Esophagus muscularis mucosa (tissue), 4 donors: ENCODE measurements around the gene RALGAPB. TPM values are rescaled to one million over a fixed set of nuclear protein-coding genes. Genes with fewer than 3 reads are reported as not detected.
A peak's percentile ranks its signal among the peaks of the same experiment; 100 is the strongest.

Experiments used
- DNase-seq: peaks from one replicate; pipeline ENCODE4 v3.0.0-alpha.2; 2017; ENCODE audit errors: extremely low spot score
- H3K27ac ChIP-seq, 4 donors: fragments of 200-600 bp; sonication (generic); replicated peaks in 1 of 4; 1 replicate in 3 of 4; 2 replicates in 1 of 4; pipeline ENCODE4 v1.5.1; 2016 to 2019; ENCODE audit warnings: mild to moderate bottlenecking in 1 of 4
- H3K27me3 ChIP-seq, 4 donors: fragments of 200-600 bp; sonication (generic); one replicate each; pipeline versions ENCODE4 v1.5.1 to v1.6.0; 2016 to 2019
- H3K36me3 ChIP-seq, 4 donors: fragments of 200-600 bp; sonication (generic); one replicate each; pipeline ENCODE4 v1.5.1; 2016 to 2019
- H3K4me1 ChIP-seq, 4 donors: fragments of 200-600 bp; sonication (generic); one replicate each; pipeline ENCODE4 v1.5.1; 2016 to 2019
- H3K4me3 ChIP-seq, 4 donors: fragments of 200-600 bp; sonication (generic); 1 replicate in 2 of 4; 2 replicates in 2 of 4; pipeline ENCODE4 v1.5.1; 2016 to 2019; ENCODE audit warnings: mild to moderate bottlenecking in 4 of 4, moderate library complexity in 1 of 4
- H3K9me3 ChIP-seq, 4 donors: fragments of 200-600 bp; sonication (generic); 1 replicate in 3 of 4; 2 replicates in 1 of 4; pipeline ENCODE4 v1.5.1; 2016 to 2019
- EP300 ChIP-seq: sonication (generic); formaldehyde crosslinking; IDR thresholded peaks from one replicate; pipeline ENCODE4 v1.6.1; 2017; ENCODE audit warnings: antibody characterized with exemption
- POLR2A ChIP-seq: fragments of 450-650 bp; IDR thresholded peaks from one replicate; pipeline ENCODE4 v1.6.1; 2017; ENCODE audit warnings: antibody characterized with exemption, moderate library complexity, mild to moderate bottlenecking, low read depth
- POLR2AphosphoS5 ChIP-seq, 2 donors: sonication (generic); formaldehyde crosslinking; IDR thresholded peaks; one replicate each; pipeline ENCODE4 v1.6.1; 2017; ENCODE audit warnings: antibody characterized with exemption in 2 of 2
- WGBS: methylation state at CpG from one replicate; pipeline ENCODE4 v1.1.5; 2018; 5-methylcytosine and 5-hydroxymethylcytosine counted together
- intact Hi-C: fragments of 100-400 bp; cut with DNase I; formaldehyde crosslinking; loops from one replicate; pipeline ENCODE4 v1.15.1; 2023
- total RNA-seq, 4 donors: library from RNA; depleted of rRNA; stranded (reverse); fragments of >200 nt; gene quantifications; one replicate each; pipeline versions ENCODE4 v1.1.0 to v1.2.1, GENCODE V29; 2016
- TF ChIP-seq, protein P1 (sequence below), 3 experiments: fragments of 200-600 bp in 2 of 3; fragments of 450-650 bp in 1 of 3; sonication (generic) in 2 of 3; IDR thresholded peaks; one replicate each; pipeline ENCODE4 v1.5.1; 2017 to 2019; ENCODE audit warnings: antibody characterized with exemption in 3 of 3, mild to moderate bottlenecking in 2 of 3, moderate library complexity in 1 of 3

The RALGAPB gene
- total RNA-seq = 10 to 100 TPM; 31.5 to 37.4 (median 35.5) TPM

DNA sequence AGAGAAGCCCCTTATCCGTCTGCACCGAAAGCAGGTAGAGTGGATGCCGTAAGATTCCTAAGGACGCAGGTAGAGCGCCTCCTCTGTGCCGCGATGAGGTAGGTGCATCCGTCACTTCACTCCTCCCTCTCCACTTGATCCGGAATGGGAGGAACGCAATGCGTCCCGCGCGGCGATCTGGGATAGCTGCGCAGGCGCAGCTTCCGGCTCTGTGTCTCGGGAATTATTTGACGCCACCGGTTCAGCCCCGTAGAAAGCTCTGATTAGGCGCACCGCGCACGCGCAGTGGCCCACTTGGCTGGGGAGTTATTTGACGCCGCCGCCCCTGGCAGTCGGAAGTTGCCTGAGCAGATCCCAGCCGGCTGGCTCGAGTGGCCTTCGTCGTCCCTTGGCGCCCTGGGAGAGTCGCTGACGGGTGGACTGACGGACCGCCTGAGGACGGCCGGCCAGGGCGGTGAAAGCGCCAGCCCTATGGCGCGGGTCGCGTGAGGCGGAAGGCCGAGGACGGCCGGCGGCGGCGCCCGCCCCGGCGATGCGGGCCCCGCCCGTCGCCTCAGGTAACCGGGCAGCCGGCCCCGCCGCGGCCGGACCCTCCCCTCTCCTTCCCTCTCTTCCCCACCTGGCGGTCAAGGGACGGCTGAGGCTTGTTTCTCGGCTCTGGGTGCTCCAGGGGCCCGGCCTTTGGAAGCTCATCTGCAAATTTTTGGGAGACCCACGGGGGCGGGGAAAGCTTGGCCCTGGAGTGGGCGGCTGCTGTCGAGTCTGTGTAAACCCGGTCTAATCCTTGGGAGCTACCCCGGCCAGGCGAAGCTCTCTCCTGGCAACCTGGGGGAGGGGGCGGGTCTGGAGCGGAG is at the start of gene RALGAPB:
Gene RALGAPB, plus strand, starts transcription at position 331 of the 854 bp plus-strand sequence. CDS start 15,590 bp downstream, outside the sequence.
- H3K36me3 ChIP-seq = no peaks in the 10 kb centered on the region
- DNase-seq = peak; percentile 99
- WGBS = under 1% methylated on average over 20 of the region's 81 CpGs
- peak within 1 kb of the TSS; percentile 84 to 91 (median 86) for H3K4me3 ChIP-seq
- H3K27ac ChIP-seq = peak within 1 kb of the TSS; percentile 85 to 95 (median 88)
- intact Hi-C loops = no loop called here
- no peaks in the 10 kb centered on the region for H3K27me3 ChIP-seq
- peaks cover 17 to 45% (median 35%) of the 10 kb centered on the region in 4 donors for H3K4me1 ChIP-seq
- TF ChIP-seq POLR2AphosphoS5 (IDR thresholded peaks at IDR 0.05) (peak; percentile 87 to 95), POLR2A (no peak), EP300 (no peak)
- TF ChIP-seq, protein P1, sequence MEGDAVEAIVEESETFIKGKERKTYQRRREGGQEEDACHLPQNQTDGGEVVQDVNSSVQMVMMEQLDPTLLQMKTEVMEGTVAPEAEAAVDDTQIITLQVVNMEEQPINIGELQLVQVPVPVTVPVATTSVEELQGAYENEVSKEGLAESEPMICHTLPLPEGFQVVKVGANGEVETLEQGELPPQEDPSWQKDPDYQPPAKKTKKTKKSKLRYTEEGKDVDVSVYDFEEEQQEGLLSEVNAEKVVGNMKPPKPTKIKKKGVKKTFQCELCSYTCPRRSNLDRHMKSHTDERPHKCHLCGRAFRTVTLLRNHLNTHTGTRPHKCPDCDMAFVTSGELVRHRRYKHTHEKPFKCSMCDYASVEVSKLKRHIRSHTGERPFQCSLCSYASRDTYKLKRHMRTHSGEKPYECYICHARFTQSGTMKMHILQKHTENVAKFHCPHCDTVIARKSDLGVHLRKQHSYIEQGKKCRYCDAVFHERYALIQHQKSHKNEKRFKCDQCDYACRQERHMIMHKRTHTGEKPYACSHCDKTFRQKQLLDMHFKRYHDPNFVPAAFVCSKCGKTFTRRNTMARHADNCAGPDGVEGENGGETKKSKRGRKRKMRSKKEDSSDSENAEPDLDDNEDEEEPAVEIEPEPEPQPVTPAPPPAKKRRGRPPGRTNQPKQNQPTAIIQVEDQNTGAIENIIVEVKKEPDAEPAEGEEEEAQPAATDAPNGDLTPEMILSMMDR (IDR thresholded peaks at IDR 0.05) = peak in 2 of 3 experiments; percentile 40 to 44
- no peaks in the 10 kb centered on the region for H3K9me3 ChIP-seq

DNA sequence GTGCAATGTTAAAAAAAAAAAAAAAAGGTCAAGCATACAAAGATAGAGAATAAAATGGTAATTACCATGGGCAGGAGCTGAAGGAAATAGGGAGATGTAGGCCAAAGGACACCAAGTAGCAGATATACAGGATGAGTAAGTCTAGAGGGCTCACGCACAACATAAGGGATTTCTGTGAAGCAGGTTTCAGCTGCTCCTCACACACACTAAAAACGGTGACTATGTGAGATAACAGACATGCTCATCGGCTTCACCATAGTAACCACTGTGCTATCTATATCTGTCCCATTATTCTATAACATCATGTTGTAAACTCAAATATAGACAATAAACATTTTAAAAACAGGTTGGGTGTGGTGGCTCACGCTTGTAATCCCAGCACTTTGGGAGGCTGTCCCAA is 49.1 kb upstream of the RALGAPB start:
- intact Hi-C loops = no loop called here
- no peak for DNase-seq
- Histone ChIP-seq H3K36me3 (peaks cover 81 to 98% (median 97%) of the 10 kb centered on the region in 4 donors), H3K9me3 (no peaks in the 10 kb centered on the region), H3K4me1 (peaks cover under 1 to 23% (median 3%) of the 10 kb centered on the region in 4 donors), H3K27ac (no peak overlapping the region), H3K27me3 (no peaks in the 10 kb centered on the region), H3K4me3 (no peak overlapping the region)
- TF ChIP-seq POLR2A (no peak), POLR2AphosphoS5 (IDR thresholded peaks at IDR 0.05) (no peak), EP300 (no peak)
- TF ChIP-seq, protein P1 (IDR thresholded peaks at IDR 0.05) = no peak
- 88% methylated on average over 4 of the region's 4 CpGs for WGBS

DNA sequence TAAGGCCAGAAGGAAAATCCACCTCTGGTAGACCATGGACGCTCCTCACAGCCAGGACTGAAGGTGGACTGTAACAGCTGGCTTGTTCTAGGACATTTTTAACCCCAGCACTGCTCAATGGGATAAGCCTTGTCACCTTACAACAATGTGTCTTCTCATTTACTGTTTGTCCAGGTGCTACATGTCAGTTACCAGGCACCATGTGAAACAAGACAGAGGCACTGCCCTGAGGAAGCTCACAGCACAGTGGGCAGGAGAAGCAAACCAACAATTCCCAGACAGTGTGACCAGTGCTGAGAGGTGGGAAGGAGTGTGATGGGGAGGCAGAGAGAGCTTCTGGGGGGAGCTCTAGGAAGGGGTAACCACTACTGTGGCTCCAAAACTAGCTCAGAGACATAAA is 48.2 kb upstream of the RALGAPB start:
- Histone ChIP-seq H3K36me3 (peaks cover 85 to 100% (median 98%) of the 10 kb centered on the region in 4 donors), H3K27me3 (no peaks in the 10 kb centered on the region), H3K27ac (no peak overlapping the region), H3K4me1 (peaks cover 0 to 19% (median 0%) of the 10 kb centered on the region in 4 donors), H3K4me3 (no peak overlapping the region), H3K9me3 (no peaks in the 10 kb centered on the region)
- no peak for TF ChIP-seq POLR2AphosphoS5 (IDR thresholded peaks at IDR 0.05)
- no peak for TF ChIP-seq POLR2A
- TF ChIP-seq, protein P1 (IDR thresholded peaks at IDR 0.05) = no peak
- no peak for TF ChIP-seq EP300
- WGBS = 86% methylated on average over 1 of the region's 1 CpG
- intact Hi-C loops = no loop called here
- no peak for DNase-seq

DNA sequence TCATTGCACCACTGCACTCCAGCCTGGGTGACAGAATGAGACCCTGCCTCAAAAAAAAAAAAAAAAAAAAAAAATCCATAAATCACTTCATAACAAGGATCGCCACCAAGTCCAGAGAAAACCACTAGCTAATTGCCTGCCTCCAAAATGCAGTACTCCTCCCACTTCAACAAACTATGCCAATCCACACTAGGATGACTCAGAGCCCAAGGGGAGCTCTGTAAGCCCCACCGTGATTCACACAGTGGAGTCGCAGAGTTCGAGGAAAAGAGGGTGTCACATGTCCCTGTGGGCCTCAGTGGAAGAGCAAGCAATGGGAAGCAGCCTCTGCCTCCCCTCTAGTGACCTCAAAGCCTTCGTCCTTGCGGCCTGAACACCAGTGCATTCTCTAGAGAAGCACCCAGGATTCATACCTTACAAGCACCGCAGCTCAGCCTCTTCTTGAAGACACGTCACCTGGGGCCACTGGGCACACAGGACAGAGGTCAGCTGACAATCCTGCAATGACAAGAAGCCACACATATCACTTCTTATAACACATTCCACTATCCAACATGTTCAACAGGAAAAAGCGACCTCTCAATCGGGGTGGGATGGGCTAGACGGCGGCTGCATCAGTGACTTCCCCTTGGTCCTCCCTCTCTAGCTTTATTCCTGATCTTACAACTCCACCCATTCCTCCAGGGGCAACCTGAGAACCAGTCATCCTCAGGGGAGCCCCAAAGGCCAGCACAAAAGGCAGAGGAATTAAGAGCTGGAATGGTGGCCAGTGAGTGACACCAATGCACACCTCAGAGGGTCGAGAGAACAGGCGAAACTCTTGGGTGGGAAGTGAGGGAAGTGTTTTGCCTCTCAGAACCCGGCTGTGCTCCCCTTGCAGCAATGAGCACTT is 46.4 kb upstream of the RALGAPB start:
- intact Hi-C loops = no loop called here
- peaks cover 0 to 19% (median 0%) of the 10 kb centered on the region in 4 donors for H3K4me1 ChIP-seq
- H3K4me3 ChIP-seq = no peak overlapping the region
- H3K36me3 ChIP-seq = peaks cover 75 to 100% (median 98%) of the 10 kb centered on the region in 4 donors
- H3K9me3 ChIP-seq = peaks cover 0 to under 1% (median 0%) of the 10 kb centered on the region in 4 donors
- TF ChIP-seq POLR2AphosphoS5 (IDR thresholded peaks at IDR 0.05) = no peak
- no peak for TF ChIP-seq POLR2A
- TF ChIP-seq EP300 = no peak
- TF ChIP-seq, protein P1 (IDR thresholded peaks at IDR 0.05) = no peak
- no peak for DNase-seq
- H3K27ac ChIP-seq = no peak overlapping the region
- WGBS = 74% methylated on average over 13 of the region's 15 CpGs
- H3K27me3 ChIP-seq = no peaks in the 10 kb centered on the region
